ENCODE results near the gene SGSH.
"Not testable (repeated sequence)": the region's sequence is repeated elsewhere in the genome, so short reads cannot be mapped to it uniquely, and the experiment has no call there.

The SGSH gene

GRCh38 chr17:80253631-80254395 lies 33.7 kb upstream of the SGSH start:
- no peak for DNase-seq (ENCODE audit: low spot score)

- peak; percentile 48 for DNase-seq (ENCODE audit: low spot score)
Observed at GRCh38 chr17:80252871-80253270, 32.7 kb upstream of the SGSH start.

DNA sequence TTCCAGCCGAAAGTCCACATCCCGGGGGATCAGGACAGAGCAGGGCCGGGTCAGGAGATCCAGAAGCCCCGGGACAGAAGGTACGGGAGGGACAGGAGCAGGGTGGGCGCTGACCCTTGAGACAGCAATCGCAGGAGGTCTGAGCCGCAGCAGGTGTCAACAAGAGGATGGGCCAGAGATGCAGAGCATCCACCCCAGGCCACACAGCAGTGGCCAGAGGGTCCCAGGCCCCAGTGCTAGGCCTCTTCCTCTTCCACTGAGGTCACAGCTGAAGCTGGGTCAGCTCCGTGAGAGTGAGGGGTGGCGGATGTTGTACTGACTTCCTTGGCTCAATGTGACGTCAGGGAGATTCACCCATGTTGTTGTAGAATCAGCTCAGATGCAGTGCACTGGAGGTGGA lies 31.8 kb upstream of the SGSH start:
- DNase-seq (ENCODE audit: low spot score): no peak

DNA sequence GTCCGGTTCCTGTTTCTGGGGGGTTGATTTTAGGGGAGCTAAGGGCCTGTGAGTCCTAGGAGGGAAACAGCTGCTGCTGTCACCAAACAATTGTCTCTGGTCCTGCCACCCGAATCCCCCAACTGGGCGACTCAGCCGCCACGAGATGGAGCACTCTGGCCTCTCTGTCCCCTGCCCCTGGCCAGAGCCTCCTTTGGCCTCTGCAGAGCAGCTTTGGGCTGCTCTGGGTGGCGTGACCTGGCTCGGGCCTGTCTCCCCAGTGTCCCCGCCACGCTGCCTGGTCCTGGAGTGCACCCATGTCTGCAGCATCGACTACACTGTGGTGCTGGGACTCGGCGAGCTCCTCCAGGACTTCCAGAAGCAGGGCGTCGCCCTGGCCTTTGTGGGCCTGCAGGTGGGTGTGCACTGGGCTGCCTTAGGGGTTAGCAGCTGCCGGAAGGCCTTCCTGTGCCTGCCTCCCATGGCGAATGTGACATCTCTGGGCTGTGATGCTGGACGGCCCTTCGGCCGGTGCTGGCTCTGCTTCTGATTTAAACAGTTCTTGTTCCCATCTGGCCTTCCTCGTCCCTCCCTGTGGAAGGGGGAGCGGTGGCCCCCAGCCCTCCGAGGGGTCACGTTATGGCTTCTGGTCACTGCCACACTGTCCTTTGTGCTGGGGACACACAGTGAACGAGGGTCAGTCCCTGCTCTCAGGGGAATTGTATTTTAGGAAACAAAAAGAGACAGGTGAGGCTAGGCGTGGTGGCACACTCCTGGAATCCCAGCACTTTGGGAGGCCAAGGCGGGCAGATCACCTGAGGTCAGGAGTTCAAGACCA lies 29.0 kb upstream of the SGSH start:
- DNase-seq (ENCODE audit: low spot score): no peak

DNA sequence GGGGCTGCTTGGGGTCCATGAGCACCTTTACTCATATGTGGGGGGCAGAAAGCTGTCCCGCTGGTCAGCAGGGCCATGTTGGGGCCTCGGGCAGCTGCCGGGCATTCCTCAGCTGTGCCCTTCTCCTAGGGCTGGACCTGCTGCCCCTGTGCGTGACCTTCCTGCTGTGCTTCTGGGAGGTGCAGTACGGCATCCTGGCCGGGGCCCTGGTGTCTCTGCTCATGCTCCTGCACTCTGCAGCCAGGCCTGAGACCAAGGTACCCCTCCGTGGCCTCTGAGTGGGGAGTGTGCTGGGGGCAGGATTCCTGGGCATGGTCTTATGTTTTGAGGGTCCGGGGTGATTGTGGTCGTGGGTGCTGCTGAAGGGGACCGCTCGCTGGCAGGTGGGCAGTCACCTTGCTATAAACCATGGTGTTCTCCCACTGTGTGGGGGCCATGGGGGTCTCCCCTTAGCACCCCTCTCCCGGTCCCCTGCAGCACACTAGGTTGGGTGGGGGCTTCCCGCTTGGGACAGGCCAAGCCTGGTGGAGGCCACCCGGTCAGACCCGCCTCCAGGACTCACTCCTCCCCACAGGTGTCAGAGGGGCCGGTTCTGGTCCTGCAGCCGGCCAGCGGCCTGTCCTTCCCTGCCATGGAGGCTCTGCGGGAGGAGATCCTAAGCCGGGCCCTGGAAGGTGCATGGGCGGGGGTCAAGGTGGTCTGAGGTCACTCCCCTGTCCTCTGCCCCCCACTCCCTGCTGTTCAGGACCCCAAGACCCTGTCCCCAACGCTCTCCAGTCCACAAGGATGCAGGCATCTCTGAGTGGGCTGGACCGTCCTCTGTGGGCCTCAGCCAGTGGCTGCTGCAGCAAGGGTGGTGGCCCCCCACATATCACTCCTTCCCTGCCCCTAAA lies 28.1 kb upstream of the SGSH start:
- no peak for DNase-seq (ENCODE audit: low spot score)

DNA sequence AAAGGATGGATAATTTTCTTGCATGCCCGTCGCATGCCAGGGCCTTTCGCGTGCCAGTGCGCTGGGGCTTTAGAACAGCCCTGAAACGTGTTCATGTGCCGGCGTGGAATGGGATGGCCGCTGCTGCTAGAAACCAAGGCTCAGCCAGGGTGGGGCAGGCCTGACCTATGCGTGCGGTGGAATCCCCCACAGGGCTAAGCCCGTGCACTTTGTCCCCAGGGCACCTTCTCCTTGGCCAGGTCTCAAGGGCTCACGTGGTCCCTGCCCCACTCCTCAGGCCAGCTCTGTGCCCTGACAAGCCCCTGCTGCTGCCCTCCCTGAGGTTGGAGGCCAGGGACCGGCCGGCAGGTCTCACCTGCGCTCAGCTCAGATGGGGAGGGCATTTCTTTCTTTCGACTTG lies 27.4 kb upstream of the SGSH start:
- DNase-seq (ENCODE audit: low spot score): no peak

DNA sequence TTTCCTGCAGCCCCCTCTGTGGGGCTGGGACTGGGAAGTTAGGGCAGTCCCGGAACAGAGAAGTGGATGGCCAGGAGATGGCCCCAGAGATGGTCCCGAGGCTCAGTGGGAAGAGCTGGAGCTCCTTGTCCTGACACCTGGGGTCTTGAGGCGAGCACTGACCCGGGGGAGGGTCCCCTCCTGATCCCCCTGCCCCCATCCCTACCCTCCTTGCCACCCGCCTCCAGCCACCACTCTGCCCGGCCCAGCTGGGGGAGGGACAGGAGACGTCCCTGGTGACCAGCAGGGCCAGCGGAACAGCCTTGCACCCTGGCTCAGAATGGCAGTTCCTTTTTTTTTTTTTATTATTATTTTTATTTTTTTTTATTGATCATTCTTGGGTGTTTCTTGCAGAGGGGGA lies 26.6 kb upstream of the SGSH start:
- no peak for DNase-seq (ENCODE audit: low spot score)

DNA sequence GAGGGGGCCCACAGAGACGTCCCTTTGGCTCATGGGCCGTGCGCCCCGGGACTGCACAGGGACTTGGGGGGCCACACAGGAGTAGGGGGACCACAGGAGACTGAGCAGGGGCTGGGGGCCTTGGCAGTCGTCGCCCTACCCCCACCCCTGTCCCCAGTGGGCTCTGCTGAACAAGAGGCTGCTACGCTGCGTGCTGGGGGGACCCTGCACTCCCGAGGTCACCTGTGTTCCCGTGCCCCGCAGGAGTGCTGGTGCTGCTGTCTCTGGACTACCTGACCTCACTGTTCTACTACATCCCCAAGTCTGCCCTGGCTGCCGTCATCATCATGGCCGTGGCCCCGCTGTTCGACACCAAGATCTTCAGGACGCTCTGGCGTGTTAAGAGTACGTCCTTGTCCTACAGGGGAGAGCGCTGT lies 26.1 kb upstream of the SGSH start:
- DNase-seq (ENCODE audit: low spot score): no peak

DNA sequence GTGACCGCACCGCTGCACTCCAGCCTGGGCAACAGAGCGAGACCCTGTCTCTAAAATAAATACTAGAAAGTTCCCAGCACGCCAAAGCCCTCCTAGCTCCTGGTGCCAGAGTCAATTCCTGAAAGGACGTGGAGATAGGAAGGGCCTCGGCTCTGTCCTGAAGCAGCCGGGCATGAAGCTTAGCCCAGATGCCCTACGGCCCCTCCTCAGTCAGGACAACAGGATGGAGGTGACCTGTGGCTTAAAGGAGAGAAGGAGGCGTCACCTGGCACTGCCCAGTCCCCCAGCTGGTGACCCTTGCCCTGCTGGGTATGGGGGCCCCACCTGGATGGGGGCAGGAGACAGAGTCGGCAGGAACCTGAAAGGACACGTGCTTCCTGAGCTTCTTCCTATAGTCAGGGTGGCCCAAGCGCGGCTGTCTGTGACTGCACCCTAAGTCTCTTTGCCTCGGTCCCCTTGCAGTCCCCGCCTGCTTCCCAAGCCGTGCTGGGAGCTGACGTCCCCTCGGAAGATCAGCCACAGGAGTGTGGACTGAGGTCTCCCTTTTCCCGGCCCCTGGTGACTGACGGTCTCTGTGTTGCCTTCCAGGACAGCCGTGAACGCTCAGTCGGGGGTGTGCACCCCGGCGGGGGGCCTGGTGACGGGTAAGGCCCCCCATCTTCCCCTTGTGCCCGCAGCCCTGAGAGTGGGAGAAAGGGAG lies 25.6 kb upstream of the SGSH start:
- DNase-seq (ENCODE audit: low spot score): no peak

DNA sequence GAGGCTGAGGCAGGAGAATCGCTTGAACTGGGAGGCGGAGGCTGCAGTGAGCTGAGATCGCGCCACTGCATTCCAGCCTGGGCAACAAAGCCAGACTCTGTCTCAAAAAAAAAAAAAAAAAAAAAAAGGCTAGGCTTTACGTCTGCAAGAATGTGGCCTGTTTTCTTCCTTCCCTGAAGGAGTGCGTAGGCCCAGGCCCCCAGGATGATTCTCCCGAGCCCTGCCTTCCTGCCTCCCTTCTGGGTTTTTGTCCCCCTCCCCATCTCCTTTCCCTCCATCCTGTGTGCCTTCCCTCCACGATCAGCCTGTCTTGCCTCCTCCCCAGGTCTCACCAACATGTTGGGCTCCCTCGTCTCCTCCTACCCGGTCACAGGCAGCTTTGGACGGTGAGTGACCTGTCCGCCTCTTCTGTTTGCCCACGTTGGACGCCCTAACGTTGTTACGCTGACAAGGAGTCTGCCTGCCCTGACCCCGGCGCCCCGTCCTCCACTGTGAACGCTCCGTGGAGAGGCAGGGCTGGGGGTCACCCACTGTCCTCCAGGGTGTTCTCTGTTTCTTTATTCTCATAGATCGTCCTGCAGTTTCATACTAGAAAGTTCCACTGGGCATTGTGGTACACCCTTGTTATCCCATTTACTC lies 24.9 kb upstream of the SGSH start:
- DNase-seq (ENCODE audit: low spot score): no peak

- not testable (repeated sequence) for DNase-seq (ENCODE audit: low spot score)
Observed at GRCh38 chr17:80244448-80244847, 24.3 kb upstream of the SGSH start.

GRCh38 chr17:80243526-80244433 lies 23.6 kb upstream of the SGSH start:
- no peak for DNase-seq (ENCODE audit: low spot score)

DNA sequence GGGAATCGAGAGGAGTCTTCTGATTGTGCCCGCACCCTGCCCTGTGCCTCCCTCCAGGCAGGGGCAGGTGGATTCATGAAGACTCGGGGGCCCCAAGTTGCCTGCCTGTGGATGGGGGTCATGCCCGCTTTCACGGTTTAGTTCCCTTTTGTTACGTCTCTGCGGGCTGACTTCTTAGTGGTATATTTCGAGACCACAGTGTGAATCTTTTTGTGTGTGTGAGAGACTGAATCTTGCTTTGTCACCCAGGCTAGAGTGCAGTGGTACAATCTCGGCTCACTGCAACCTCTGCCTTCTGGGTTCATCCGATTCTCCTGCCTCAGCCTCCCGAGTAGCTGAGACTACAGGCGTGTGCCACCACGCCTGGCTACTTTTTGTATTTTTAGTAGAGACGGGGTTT lies 22.4 kb upstream of the SGSH start:
- DNase-seq (ENCODE audit: low spot score): no peak

GRCh38 chr17:80237386-80237785 lies 17.3 kb upstream of the SGSH start:
- no peak for DNase-seq (ENCODE audit: low spot score)

- no peak for DNase-seq (ENCODE audit: low spot score)
Observed at GRCh38 chr17:80236911-80237310, 16.8 kb upstream of the SGSH start.

- DNase-seq (ENCODE audit: low spot score): no peak
Observed at GRCh38 chr17:80233202-80233601, 13.1 kb upstream of the SGSH start.

GRCh38 chr17:80232438-80232837 lies 12.3 kb upstream of the SGSH start:
- DNase-seq (ENCODE audit: low spot score): no peak

GRCh38 chr17:80229011-80229410 lies 8.9 kb upstream of the SGSH start:
- no peak for DNase-seq (ENCODE audit: low spot score)

GRCh38 chr17:80228477-80228876 lies 8.3 kb upstream of the SGSH start:
- DNase-seq (ENCODE audit: low spot score): no peak

GRCh38 chr17:80227666-80228065 lies 7.5 kb upstream of the SGSH start:
- no peak for DNase-seq (ENCODE audit: low spot score)

Measured in SK-N-DZ (cell line).